CD4-positive, alpha-beta T cell (primary cell): ENCODE results near the gene RPS6KA3. TPM values are rescaled to one million over a fixed set of nuclear protein-coding genes. Genes with fewer than 3 reads are reported as not detected.
A peak's percentile ranks its signal among the peaks of the same experiment; 100 is the strongest.

Experiments
- ATAC-seq: fragments of 200-7000 bp; cut with Tn5 transposase; one replicate; pipeline ENCODE4 v1.10.0; 2022; ENCODE audit warnings: mild to moderate bottlenecking; ENCODE audit not compliant: poor library complexity
- CTCF ChIA-PET: fragments of 350-600 bp; sonication (Branson Sonifier 250); formaldehyde crosslinking; loops from one replicate; lab custom pipeline; 2021; ENCODE audit warnings: antibody characterized with exemption, inconsistent platforms; lab: Charles Lee
- POLR2A ChIA-PET: fragments of 350-600 bp; sonication (Branson Sonifier 250); formaldehyde crosslinking; loops from one replicate; lab custom pipeline; 2021; ENCODE audit warnings: antibody characterized with exemption, inconsistent platforms; lab: Charles Lee
- DNase-seq, 14 experiments: peaks; one replicate each; pipeline ENCODE4 v3.0.0-alpha.2; 2013 to 2020; ENCODE audit warnings: mixed read lengths in 2 of 14
- H3K27ac ChIP-seq, 2 donors: one replicate each; pipeline versions ENCODE4 v1.5.1 to v1.7.0; 2013; ENCODE audit warnings: low read length in 2 of 2, low read depth in 1 of 2, mild to moderate bottlenecking in 1 of 2
- H3K27me3 ChIP-seq, 2 experiments: 1 replicate in 1 of 2; 2 replicates in 1 of 2; pipeline versions ENCODE4 v1.6.1 to v1.7.0; 2013; ENCODE audit warnings: low read length in 2 of 2, control low read depth in 1 of 2, mild to moderate bottlenecking in 1 of 2, moderate library complexity in 1 of 2; ENCODE audit not compliant: insufficient read depth in 2 of 2, control insufficient read depth in 1 of 2
- H3K36me3 ChIP-seq: one replicate; pipeline ENCODE4 v1.6.1; 2013; ENCODE audit warnings: low read length, control low read depth; ENCODE audit not compliant: insufficient read depth
- H3K4me1 ChIP-seq: one replicate; pipeline ENCODE4 v1.6.1; 2013; ENCODE audit warnings: low read length, control low read depth; ENCODE audit not compliant: insufficient read depth
- H3K4me3 ChIP-seq: one replicate; pipeline ENCODE4 v1.5.1; 2013; ENCODE audit warnings: mild to moderate bottlenecking, low read length, moderate library complexity
- H3K9me3 ChIP-seq, 2 experiments: 1 replicate in 1 of 2; 2 replicates in 1 of 2; pipeline versions ENCODE4 v1.6.1 to v1.7.0; 2013; ENCODE audit warnings: low read length in 2 of 2, mild to moderate bottlenecking in 2 of 2, control low read depth in 1 of 2, moderate library complexity in 1 of 2; ENCODE audit not compliant: control insufficient read depth in 1 of 2, insufficient read depth in 1 of 2
- H3K27ac Mint-ChIP-seq: one replicate; pipeline ENCODE4 v1.8.0; 2020; ENCODE audit warnings: mixed read lengths
- H3K27me3 Mint-ChIP-seq: one replicate; pipeline ENCODE4 v1.8.0; 2021; ENCODE audit warnings: mixed read lengths
- H3K36me3 Mint-ChIP-seq: one replicate; pipeline ENCODE4 v1.8.0; 2021; ENCODE audit warnings: low read depth, mixed read lengths
- H3K4me1 Mint-ChIP-seq: one replicate; pipeline ENCODE4 v1.8.0; 2021; ENCODE audit warnings: low read depth, mixed read lengths
- H3K4me3 Mint-ChIP-seq: one replicate; pipeline ENCODE4 v1.8.0; 2020; ENCODE audit warnings: mild to moderate bottlenecking, mixed read lengths
- H3K9me3 Mint-ChIP-seq: one replicate; pipeline ENCODE4 v1.8.0; 2020; ENCODE audit warnings: mixed read lengths
- CTCF ChIP-seq: fragments of 200-600 bp; IDR thresholded peaks from one replicate; pipeline ENCODE4 v1.8.0; 2022; ENCODE audit warnings: antibody characterized with exemption, mild to moderate bottlenecking
- intact Hi-C, 2 experiments: fragments of 100-400 bp; cut with DNase I in 1 of 2; cut with micrococcal nuclease in 1 of 2; formaldehyde crosslinking; loops; one replicate each; pipeline versions ENCODE4 v1.15.1 to v1.9.0; 2023 to 2025; cut with DNase I, micrococcal nuclease
- total RNA-seq, 174 experiments: library from RNA in 2 of 174; stranded (reverse) in 2 of 174; gene quantifications; one replicate each; pipeline ENCODE4 v1.2.3 and lab custom pipeline; 2021 to 2026

The RPS6KA3 gene
- total RNA-seq, 2 experiments from 2014 or later = 39.6 to 39.7 TPM

- Mint-ChIP-seq H3K9me3 (no peaks in the 10 kb centered on the region), H3K4me1 (peaks cover 32% of the 10 kb centered on the region), H3K4me3 (no peak overlapping the region), H3K27ac (peak overlapping the region; percentile 81), H3K36me3 (peaks cover 60% of the 10 kb centered on the region), H3K27me3 (no peaks in the 10 kb centered on the region)
- DNase-seq = peak in 1 of 14 experiments; percentile 2
- ChIA-PET CTCF (no interaction called here), POLR2A (no interaction called here)
- TF ChIP-seq CTCF = no peak
- no peaks in the 10 kb centered on the region for H3K9me3 ChIP-seq
- H3K27me3 ChIP-seq = no peaks in the 10 kb centered on the region
- no peak for ATAC-seq
- H3K4me3 ChIP-seq = no peak overlapping the region
- peaks cover 42% of the 10 kb centered on the region for H3K36me3 ChIP-seq
- intact Hi-C loops = no loop called here
- no peak overlapping the region for H3K27ac ChIP-seq
- H3K4me1 ChIP-seq = no peaks in the 10 kb centered on the region
Observed at GRCh38 chrX:20181598-20182329, 84.9 kb downstream of the RPS6KA3 start.

GRCh38 chrX:20177093-20177492 is 89.6 kb downstream of the RPS6KA3 start:
- DNase-seq (no peak), ATAC-seq (no peak)
- no peaks in the 10 kb centered on the region for H3K27me3 ChIP-seq
- Mint-ChIP-seq H3K27me3 (no peaks in the 10 kb centered on the region), H3K4me1 (peaks cover 16% of the 10 kb centered on the region), H3K4me3 (no peak overlapping the region), H3K27ac (no peak overlapping the region), H3K36me3 (peaks cover 70% of the 10 kb centered on the region), H3K9me3 (no peaks in the 10 kb centered on the region)
- ChIA-PET CTCF (no interaction called here), POLR2A (no interaction called here)
- peaks cover 63% of the 10 kb centered on the region for H3K36me3 ChIP-seq
- H3K27ac ChIP-seq = no peak overlapping the region
- H3K9me3 ChIP-seq = no peaks in the 10 kb centered on the region
- no peak overlapping the region for H3K4me3 ChIP-seq
- H3K4me1 ChIP-seq = no peaks in the 10 kb centered on the region
- intact Hi-C loops = no loop called here
- no peak for TF ChIP-seq CTCF

- ATAC-seq = no peak
- Histone ChIP-seq H3K36me3 (peaks cover 72% of the 10 kb centered on the region), H3K9me3 (no peaks in the 10 kb centered on the region), H3K4me3 (no peak overlapping the region), H3K27me3 (no peaks in the 10 kb centered on the region), H3K27ac (no peak overlapping the region), H3K4me1 (no peaks in the 10 kb centered on the region)
- Mint-ChIP-seq H3K9me3 (no peaks in the 10 kb centered on the region), H3K4me1 (peaks cover 2% of the 10 kb centered on the region), H3K27me3 (no peaks in the 10 kb centered on the region), H3K36me3 (peaks cover 65% of the 10 kb centered on the region), H3K4me3 (no peak overlapping the region), H3K27ac (no peak overlapping the region)
- ChIA-PET POLR2A (no interaction called here), CTCF (interaction anchor here (0.6 to 1.0 kb wide), 2 partner anchors 26 to 37 kb away, joined by 3 read pairs; no protein-coding TSS in a partner anchor)
- intact Hi-C loops = no loop called here
- DNase-seq = no peak
- TF ChIP-seq CTCF = no peak
Observed at GRCh38 chrX:20173856-20174255, 92.9 kb downstream of the RPS6KA3 start.
